RWPE2 (cell line): ENCODE data around the gene CYP39A1.

Experiments used
- ATAC-seq: fragments of 200-7000 bp; cut with Tn5 transposase; 3 replicates; pipeline ENCODE4 v1.9.1; 2021; ENCODE audit warnings: low read depth
- DNase-seq: peaks from one replicate; pipeline ENCODE4 v3.0.0-alpha.2; 2020; ENCODE audit warnings: low spot score
- H3K27ac ChIP-seq: fragments of 450-650 bp; 2 replicates; pipeline ENCODE4 v1.5.1; 2017; ENCODE audit warnings: mild to moderate bottlenecking; ENCODE audit not compliant: poor library complexity, severe bottlenecking
- H3K27me3 ChIP-seq: fragments of 250-450 bp; sonication (Bioruptor Pico); 2 replicates; pipeline ENCODE4 v1.5.1; 2021; ENCODE audit warnings: mild to moderate bottlenecking, moderate library complexity; ENCODE audit not compliant: insufficient read depth, poor library complexity, severe bottlenecking
- H3K36me3 ChIP-seq: fragments of 250-450 bp; sonication (Bioruptor Pico); 2 replicates; pipeline ENCODE4 v1.5.1; 2020; ENCODE audit warnings: low read depth, mild to moderate bottlenecking, moderate library complexity
- H3K4me1 ChIP-seq: fragments of 250-450 bp; sonication (Bioruptor Pico); 2 replicates; pipeline ENCODE4 v1.5.1; 2021; ENCODE audit warnings: mild to moderate bottlenecking, moderate library complexity; ENCODE audit not compliant: insufficient read depth, poor library complexity, severe bottlenecking
- H3K4me3 ChIP-seq: fragments of 250-450 bp; sonication (Bioruptor Pico); 2 replicates; pipeline ENCODE4 v1.5.1; 2021; ENCODE audit warnings: mild to moderate bottlenecking, moderate library complexity; ENCODE audit not compliant: severe bottlenecking
- H3K9me3 ChIP-seq: fragments of 250-450 bp; sonication (Bioruptor Pico); 2 replicates; pipeline ENCODE4 v1.5.1; 2021; ENCODE audit warnings: mild to moderate bottlenecking, moderate library complexity; ENCODE audit not compliant: severe bottlenecking
- TF ChIP-seq, protein P1 (sequence below): fragments of 450-650 bp; IDR thresholded peaks from one replicate; pipeline ENCODE4 v1.5.1; 2017; ENCODE audit warnings: mild to moderate bottlenecking, moderate library complexity; ENCODE audit not compliant: poor library complexity, severe bottlenecking

Gene CYP39A1

DNA sequence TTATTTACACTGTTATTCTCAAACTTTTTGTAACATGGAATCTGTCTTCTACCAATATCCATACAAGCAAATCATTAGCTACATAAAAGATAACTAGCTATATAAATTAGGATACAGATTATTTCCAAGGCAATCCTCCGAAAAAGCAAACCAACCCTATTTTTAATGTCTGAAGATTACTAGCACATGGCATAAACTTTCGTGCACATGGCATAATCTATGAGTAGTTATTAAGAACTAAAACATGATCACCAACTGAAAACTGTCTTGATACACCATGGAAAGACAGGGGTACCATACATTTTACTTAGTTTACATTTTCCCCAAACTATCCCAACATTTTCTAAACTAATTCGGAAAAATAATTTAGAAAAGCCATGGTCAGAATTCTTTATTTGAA is 54.4 kb downstream of the CYP39A1 start:
- Histone ChIP-seq H3K9me3 (peaks cover 4% of the 10 kb centered on the region), H3K4me3 (no peak overlapping the region), H3K27ac (no peak overlapping the region), H3K4me1 (no peaks in the 10 kb centered on the region), H3K27me3 (no peaks in the 10 kb centered on the region), H3K36me3 (no peaks in the 10 kb centered on the region)
- TF ChIP-seq, protein P1, sequence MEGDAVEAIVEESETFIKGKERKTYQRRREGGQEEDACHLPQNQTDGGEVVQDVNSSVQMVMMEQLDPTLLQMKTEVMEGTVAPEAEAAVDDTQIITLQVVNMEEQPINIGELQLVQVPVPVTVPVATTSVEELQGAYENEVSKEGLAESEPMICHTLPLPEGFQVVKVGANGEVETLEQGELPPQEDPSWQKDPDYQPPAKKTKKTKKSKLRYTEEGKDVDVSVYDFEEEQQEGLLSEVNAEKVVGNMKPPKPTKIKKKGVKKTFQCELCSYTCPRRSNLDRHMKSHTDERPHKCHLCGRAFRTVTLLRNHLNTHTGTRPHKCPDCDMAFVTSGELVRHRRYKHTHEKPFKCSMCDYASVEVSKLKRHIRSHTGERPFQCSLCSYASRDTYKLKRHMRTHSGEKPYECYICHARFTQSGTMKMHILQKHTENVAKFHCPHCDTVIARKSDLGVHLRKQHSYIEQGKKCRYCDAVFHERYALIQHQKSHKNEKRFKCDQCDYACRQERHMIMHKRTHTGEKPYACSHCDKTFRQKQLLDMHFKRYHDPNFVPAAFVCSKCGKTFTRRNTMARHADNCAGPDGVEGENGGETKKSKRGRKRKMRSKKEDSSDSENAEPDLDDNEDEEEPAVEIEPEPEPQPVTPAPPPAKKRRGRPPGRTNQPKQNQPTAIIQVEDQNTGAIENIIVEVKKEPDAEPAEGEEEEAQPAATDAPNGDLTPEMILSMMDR, result no peak
- ATAC-seq (no peak), DNase-seq (no peak)

DNA sequence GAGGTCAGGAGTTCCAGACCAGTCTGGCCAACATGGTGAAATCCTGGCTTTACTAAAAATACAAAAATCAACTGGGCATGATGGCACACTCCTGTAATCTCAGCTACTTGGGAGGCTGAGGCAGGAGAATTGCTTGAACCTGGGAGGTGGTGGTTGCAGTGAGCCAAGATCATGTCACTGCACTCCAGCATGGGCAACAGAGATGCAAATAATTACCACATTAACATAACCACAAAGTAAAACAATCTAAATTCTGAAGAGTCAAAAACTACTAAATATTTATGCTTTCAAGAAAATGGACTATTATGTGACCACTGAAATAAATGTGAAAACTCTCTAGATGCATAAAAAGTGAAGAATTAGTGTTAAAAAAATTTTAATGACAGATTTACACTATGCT is 59.9 kb downstream of the CYP39A1 start:
- H3K36me3 ChIP-seq, result no peaks in the 10 kb centered on the region
- DNase-seq (no peak), ATAC-seq (no peak)

DNA sequence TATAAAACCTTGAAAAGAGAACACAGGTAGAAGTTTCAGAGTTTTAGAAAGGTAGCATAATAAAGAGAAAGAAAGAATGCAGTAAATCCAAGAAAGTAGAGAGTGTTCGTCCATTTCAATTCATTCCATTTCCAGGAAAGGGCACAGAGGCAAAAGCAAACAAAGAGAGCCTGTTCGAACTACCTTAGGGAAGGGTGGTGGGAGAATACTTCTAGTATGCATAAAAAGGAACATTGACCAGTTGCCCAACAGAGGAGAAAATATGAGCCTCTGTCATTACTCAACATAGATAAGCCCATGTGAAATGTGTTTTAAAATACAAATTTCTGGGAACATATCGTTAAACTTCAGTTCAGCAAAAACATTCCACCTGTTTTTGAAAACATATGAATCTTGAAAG is 60.6 kb downstream of the CYP39A1 start:
- DNase-seq, result no peak
- ATAC-seq, result no peak
- Histone ChIP-seq H3K36me3 (no peaks in the 10 kb centered on the region), H3K4me1 (no peaks in the 10 kb centered on the region), H3K4me3 (no peak overlapping the region), H3K27ac (no peak overlapping the region), H3K9me3 (peaks cover 4% of the 10 kb centered on the region), H3K27me3 (no peaks in the 10 kb centered on the region)
- TF ChIP-seq, protein P1, result no peak

More for the DNA sequence above, 59.9 kb downstream of the CYP39A1 start:
- H3K27me3 ChIP-seq, result no peaks in the 10 kb centered on the region
- H3K4me1 ChIP-seq, result no peaks in the 10 kb centered on the region
- TF ChIP-seq, protein P1, result no peak
- H3K27ac ChIP-seq, result no peak overlapping the region
- peaks cover 4% of the 10 kb centered on the region for H3K9me3 ChIP-seq
- H3K4me3 ChIP-seq, result no peak overlapping the region

DNA sequence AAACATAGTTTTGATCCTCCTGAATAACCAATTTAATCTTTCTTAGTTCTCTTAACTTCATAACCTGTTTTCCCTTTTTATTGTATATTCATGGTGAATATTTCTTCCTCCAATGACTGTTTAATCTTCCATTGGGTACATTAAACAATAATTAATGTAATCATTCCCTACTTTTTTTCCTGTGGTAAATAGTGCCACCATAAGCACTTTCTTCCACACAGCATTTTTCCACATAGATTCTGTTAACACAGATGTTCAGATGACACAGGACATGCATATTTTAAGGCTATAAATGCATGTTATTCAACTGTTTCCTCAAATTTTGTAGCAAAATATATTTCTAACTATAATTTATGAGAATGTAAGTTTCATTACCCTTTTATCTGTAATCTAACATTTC is 61.9 kb downstream of the CYP39A1 start:
- ATAC-seq (no peak), DNase-seq (no peak)
- Histone ChIP-seq H3K4me1 (no peaks in the 10 kb centered on the region), H3K4me3 (no peak overlapping the region), H3K27me3 (no peaks in the 10 kb centered on the region), H3K36me3 (no peaks in the 10 kb centered on the region), H3K9me3 (peaks cover 4% of the 10 kb centered on the region), H3K27ac (no peak overlapping the region)
- TF ChIP-seq, protein P1, result no peak

DNA sequence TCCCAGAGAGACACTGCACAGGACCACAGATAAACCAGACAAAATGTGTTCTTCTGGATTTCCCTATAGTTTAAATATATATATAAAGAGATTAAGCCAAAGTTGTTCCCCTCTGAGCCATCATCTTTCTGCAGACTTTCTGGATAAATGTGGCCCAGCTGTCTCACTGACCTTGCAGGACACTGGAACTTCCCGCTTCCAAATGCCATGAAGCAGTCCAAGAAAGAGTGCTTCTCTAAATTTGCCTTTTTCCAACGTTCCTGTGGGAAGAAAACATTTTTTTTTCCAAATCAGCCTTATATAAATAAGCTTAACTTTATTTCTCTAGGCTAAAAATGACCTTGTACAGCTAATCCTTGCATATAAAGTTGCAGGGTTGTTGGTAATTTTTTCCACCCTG is 65.7 kb downstream of the CYP39A1 start:
- no peaks in the 10 kb centered on the region for H3K9me3 ChIP-seq
- DNase-seq, result no peak
- H3K36me3 ChIP-seq, result no peaks in the 10 kb centered on the region
- no peak overlapping the region for H3K4me3 ChIP-seq
- H3K27ac ChIP-seq, result no peak overlapping the region
- no peaks in the 10 kb centered on the region for H3K27me3 ChIP-seq
- no peaks in the 10 kb centered on the region for H3K4me1 ChIP-seq
- ATAC-seq, result no peak
- TF ChIP-seq, protein P1, result no peak
